OCI-LY1 (cell line): ENCODE measurements around the gene CEP44.

Source experiments
- H2AFZ ChIP-seq: fragments of 200-600 bp; sonication (generic), shearing (Covaris generic); 2 replicates; pipeline ENCODE4 v1.6.0; 2014; ENCODE audit warnings: antibody characterized with exemption, mild to moderate bottlenecking, low read length
- H3F3A ChIP-seq: fragments of 200-600 bp; sonication (generic), shearing (Covaris generic); 2 replicates; pipeline ENCODE4 v1.6.0; 2014; ENCODE audit warnings: mild to moderate bottlenecking, antibody characterized with exemption, low read length, moderate library complexity; ENCODE audit not compliant: insufficient read depth
- H3K27ac ChIP-seq: fragments of 200-600 bp; sonication (generic); 2 replicates; pipeline ENCODE4 v1.5.1; 2014; ENCODE audit warnings: low read length, mixed run types, mild to moderate bottlenecking, low read depth; ENCODE audit not compliant: poor library complexity, severe bottlenecking
- H3K27me3 ChIP-seq: fragments of 200-600 bp; sonication (generic); 2 replicates; pipeline ENCODE4 v1.6.0; 2014; ENCODE audit warnings: antibody characterized with exemption, mild to moderate bottlenecking, low read length, moderate library complexity; ENCODE audit not compliant: insufficient read depth
- H3K36me3 ChIP-seq: fragments of 200-600 bp; sonication (generic); 2 replicates; pipeline ENCODE4 v1.6.1; 2014; ENCODE audit warnings: mild to moderate bottlenecking, antibody characterized with exemption, low read length, moderate library complexity, mixed read lengths; ENCODE audit not compliant: insufficient read depth
- H3K4me1 ChIP-seq: fragments of 200-600 bp; sonication (generic); 2 replicates; pipeline ENCODE4 v1.5.1; 2014; ENCODE audit warnings: mild to moderate bottlenecking, low read length, moderate library complexity; ENCODE audit not compliant: insufficient read depth, severe bottlenecking
- H3K4me2 ChIP-seq: fragments of 200-600 bp; sonication (generic), shearing (Covaris generic); 2 replicates; pipeline ENCODE4 v1.6.1; 2014; ENCODE audit warnings: low read length
- H3K4me3 ChIP-seq: fragments of 200-600 bp; sonication (generic); 2 replicates; pipeline ENCODE4 v1.5.1; 2014; ENCODE audit warnings: low read length, low read depth, mild to moderate bottlenecking, mixed read lengths; ENCODE audit not compliant: poor library complexity, severe bottlenecking
- H3K79me2 ChIP-seq: fragments of 200-600 bp; shearing (Covaris generic); 2 replicates; pipeline ENCODE4 v1.6.1; 2016; ENCODE audit warnings: mixed run types, low read length, mixed read lengths; ENCODE audit not compliant: insufficient read depth
- H3K9ac ChIP-seq: fragments of 200-600 bp; sonication (generic), shearing (Covaris generic); 2 replicates; pipeline ENCODE4 v1.6.1; 2014; ENCODE audit warnings: mild to moderate bottlenecking, low read length, mixed read lengths
- H3K9me2 ChIP-seq: fragments of 200-600 bp; sonication (generic), shearing (Covaris generic); 2 replicates; pipeline ENCODE4 v1.6.1; 2014; ENCODE audit warnings: low read depth, mild to moderate bottlenecking, low read length, mixed read lengths
- H3K9me3 ChIP-seq: fragments of 200-600 bp; shearing (Covaris generic); 2 replicates; pipeline ENCODE4 v1.6.1; 2014; ENCODE audit warnings: low read length, mixed read lengths
- H4K20me1 ChIP-seq: fragments of 200-600 bp; sonication (generic), shearing (Covaris generic); 2 replicates; pipeline ENCODE4 v1.6.0; 2016; ENCODE audit warnings: mild to moderate bottlenecking, low read length; ENCODE audit not compliant: insufficient read depth
- CTCF ChIP-seq: fragments of 200-600 bp; sonication (generic), shearing (Covaris generic); IDR thresholded peaks from 2 replicates; pipeline ENCODE4 v1.5.1; 2017; ENCODE audit warnings: mild to moderate bottlenecking, antibody characterized with exemption, low read length, moderate library complexity, mixed read lengths
- EZH2 ChIP-seq: fragments of 200-600 bp; sonication (generic), shearing (Covaris generic); IDR thresholded peaks from 2 replicates; pipeline ENCODE4 v1.8.0; 2017; ENCODE audit warnings: borderline replicate concordance, mixed run types, mild to moderate bottlenecking, antibody characterized with exemption, low read length, moderate library complexity, mixed read lengths

CEP44 gene

GRCh38 chr4:174244441-174244840 is 39.3 kb upstream of the CEP44 start:
- Histone ChIP-seq H3F3A (no peaks in the 10 kb centered on the region), H4K20me1 (no peaks in the 10 kb centered on the region), H3K9me2 (no peaks in the 10 kb centered on the region), H3K4me1 (no peaks in the 10 kb centered on the region), H2AFZ (no peak overlapping the region), H3K4me2 (no peak overlapping the region), H3K27ac (no peak overlapping the region), H3K4me3 (no peak overlapping the region), H3K36me3 (peaks cover 7% of the 10 kb centered on the region; the same call in 1 of the 2 replicates), H3K9me3 (no peaks in the 10 kb centered on the region), H3K79me2 (no peaks in the 10 kb centered on the region), H3K9ac (no peak overlapping the region), H3K27me3 (no peaks in the 10 kb centered on the region)
- TF ChIP-seq EZH2: no peak
- TF ChIP-seq CTCF: no peak

- Histone ChIP-seq H3K4me3 (no peak overlapping the region), H3K79me2 (no peaks in the 10 kb centered on the region), H3F3A (no peaks in the 10 kb centered on the region), H3K36me3 (peaks cover 3% of the 10 kb centered on the region; the same call in 1 of the 2 replicates), H2AFZ (no peak overlapping the region), H3K9me2 (no peaks in the 10 kb centered on the region), H3K4me2 (no peak overlapping the region), H3K27me3 (no peaks in the 10 kb centered on the region), H3K27ac (no peak overlapping the region), H3K4me1 (no peaks in the 10 kb centered on the region), H3K9me3 (no peaks in the 10 kb centered on the region), H4K20me1 (no peaks in the 10 kb centered on the region), H3K9ac (no peak overlapping the region)
- TF ChIP-seq CTCF (no peak), EZH2 (no peak)
These were observed 38.0 kb upstream of the CEP44 start for GRCh38 chr4:174245714-174246113.

GRCh38 chr4:174248407-174248806 is 35.3 kb upstream of the CEP44 start:
- H3K9me2 ChIP-seq: no peaks in the 10 kb centered on the region
- no peaks in the 10 kb centered on the region for H3K9me3 ChIP-seq
- no peaks in the 10 kb centered on the region for H3F3A ChIP-seq
- H3K79me2 ChIP-seq: no peaks in the 10 kb centered on the region
- no peak overlapping the region for H3K4me3 ChIP-seq
- no peak overlapping the region for H3K27ac ChIP-seq
- H3K4me1 ChIP-seq: no peaks in the 10 kb centered on the region
- no peaks in the 10 kb centered on the region for H3K27me3 ChIP-seq
- TF ChIP-seq CTCF: no peak
- TF ChIP-seq EZH2: no peak
- H3K9ac ChIP-seq: no peak overlapping the region
- H2AFZ ChIP-seq: no peak overlapping the region
- H4K20me1 ChIP-seq: no peaks in the 10 kb centered on the region
- no peaks in the 10 kb centered on the region for H3K36me3 ChIP-seq
- H3K4me2 ChIP-seq: no peak overlapping the region
